GM12891 (cell line): ENCODE data around the gene LIPI.

Experiments
- PAX5 ChIP-seq: IDR thresholded peaks from 2 replicates; pipeline ENCODE4 v1.6.1; 2011; ENCODE audit warnings: low read length, moderate library complexity, mild to moderate bottlenecking; ENCODE audit not compliant: insufficient read depth, severe bottlenecking
- POLR2A ChIP-seq: IDR thresholded peaks from 2 replicates; pipeline ENCODE4 v1.6.1; 2011; ENCODE audit warnings: low read depth, low read length, control low read depth
- POLR2AphosphoS5 ChIP-seq: IDR thresholded peaks from 2 replicates; pipeline ENCODE4 v1.6.1; 2011; ENCODE audit warnings: low read depth, low read length, control low read depth
- SPI1 ChIP-seq: IDR thresholded peaks from 2 replicates; pipeline ENCODE4 v1.6.1; 2011; ENCODE audit warnings: low read depth, low read length, control low read depth
- TAF1 ChIP-seq: IDR thresholded peaks from 2 replicates; pipeline ENCODE4 v1.6.1; 2011; ENCODE audit warnings: low read depth, low read length, control low read depth

- TF ChIP-seq POLR2AphosphoS5 (no peak), POLR2A (no peak), TAF1 (no peak), SPI1 (no peak), PAX5 (no peak)
These were observed 131.9 kb downstream of the LIPI start for GRCh38 chr21:14078746-14079375.
